Activated CD8-positive, alpha-beta T cell treated with anti-CD3 and anti-CD28 coated beads for 36 hours (primary cell): ENCODE data around the gene OBSCN. TPM values are rescaled to one million over a fixed set of nuclear protein-coding genes. Genes with fewer than 3 reads are reported as not detected.

Experiments used
- ATAC-seq: fragments of 200-7000 bp; cut with Tn5 transposase; one replicate; pipeline ENCODE4 v1.10.0; 2021; ENCODE audit warnings: mild to moderate bottlenecking, moderate library complexity
- CTCF ChIA-PET: fragments of 350-600 bp; sonication (Branson Sonifier 250); formaldehyde crosslinking; loops from one replicate; lab custom pipeline; 2021; ENCODE audit warnings: antibody characterized with exemption; lab: Charles Lee
- POLR2A ChIA-PET: fragments of 350-600 bp; sonication (Branson Sonifier 250); formaldehyde crosslinking; loops from one replicate; lab custom pipeline; 2021; ENCODE audit warnings: antibody characterized with exemption; lab: Charles Lee
- DNase-seq: peaks from one replicate; pipeline ENCODE4 v3.0.0-alpha.2; 2020
- H3K27ac Mint-ChIP-seq: one replicate; pipeline ENCODE4 v1.8.0; 2021; ENCODE audit warnings: mild to moderate bottlenecking, mixed read lengths
- H3K27me3 Mint-ChIP-seq: one replicate; pipeline ENCODE4 v1.8.0; 2021; ENCODE audit warnings: mixed read lengths
- H3K36me3 Mint-ChIP-seq: one replicate; pipeline ENCODE4 v1.8.0; 2021; ENCODE audit warnings: low read depth, mixed read lengths
- H3K4me1 Mint-ChIP-seq: one replicate; pipeline ENCODE4 v1.8.0; 2021; ENCODE audit warnings: low read depth, mixed read lengths
- H3K4me3 Mint-ChIP-seq: one replicate; pipeline ENCODE4 v1.8.0; 2021; ENCODE audit warnings: mild to moderate bottlenecking, moderate library complexity, mixed read lengths
- H3K9me3 Mint-ChIP-seq: one replicate; pipeline ENCODE4 v1.8.0; 2021; ENCODE audit warnings: mixed read lengths
- CTCF ChIP-seq: fragments of 200-600 bp; IDR thresholded peaks from one replicate; pipeline ENCODE4 v1.8.0; 2022; ENCODE audit warnings: antibody characterized with exemption, mild to moderate bottlenecking
- intact Hi-C: fragments of 100-400 bp; cut with micrococcal nuclease; formaldehyde crosslinking; loops from one replicate; pipeline ENCODE4 v1.10.0; 2022
- total RNA-seq, 2 experiments: library from RNA; stranded (reverse); gene quantifications; one replicate each; pipeline ENCODE4 v1.2.3, GENCODE V29; 2021

OBSCN gene
- total RNA-seq, 2 experiments from 2014 or later: 21.6 to 23.7 TPM

GRCh38 chr1:228258486-228258885 is 50.6 kb downstream of the OBSCN start:
- intact Hi-C loops: no loop called here
- H3K27ac Mint-ChIP-seq: no peak overlapping the region

DNA sequence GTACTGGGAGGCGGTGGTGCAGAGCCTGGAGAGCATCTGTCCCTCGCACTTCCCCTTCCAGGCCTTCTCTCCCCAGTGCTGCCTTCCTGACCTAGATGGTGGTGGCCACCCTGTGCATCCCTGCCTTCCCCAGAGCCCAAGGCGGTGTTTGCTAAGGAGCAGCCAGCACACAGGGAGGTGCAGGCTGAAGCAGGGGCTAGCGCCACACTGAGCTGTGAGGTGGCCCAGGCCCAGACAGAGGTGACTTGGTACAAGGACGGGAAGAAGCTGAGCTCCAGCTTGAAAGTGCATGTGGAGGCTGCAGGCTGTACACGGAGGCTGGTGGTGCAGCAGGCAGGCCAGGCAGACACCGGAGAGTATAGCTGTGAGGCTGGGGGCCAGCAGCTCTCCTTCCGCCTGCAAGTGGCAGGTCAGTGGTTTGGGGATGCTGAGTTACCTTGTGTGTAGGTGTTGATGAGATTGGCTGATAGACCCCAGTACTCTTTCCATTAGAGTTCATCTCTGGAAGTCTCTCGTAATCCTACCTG is 51.6 kb downstream of the OBSCN start:
- H3K36me3 Mint-ChIP-seq: peaks cover 33% of the 10 kb centered on the region
- no peak overlapping the region for H3K4me3 Mint-ChIP-seq
- POLR2A ChIA-PET: no interaction called here
- no peak for TF ChIP-seq CTCF
- ATAC-seq (no peak), DNase-seq (no peak)
- CTCF ChIA-PET: interaction anchor here (1.4 kb wide), 1 partner anchor 49 kb away, joined by 3 read pairs; no protein-coding TSS in a partner anchor
- H3K27me3 Mint-ChIP-seq: no peaks in the 10 kb centered on the region
- intact Hi-C loops: no loop called here
- H3K4me1 Mint-ChIP-seq: no peaks in the 10 kb centered on the region
- peaks cover 7% of the 10 kb centered on the region for H3K9me3 Mint-ChIP-seq
- no peak overlapping the region for H3K27ac Mint-ChIP-seq

More at GRCh38 chr1:228258486-228258885, 50.6 kb downstream of the OBSCN start:
- ChIA-PET CTCF (interaction anchor here (1.4 kb wide), 1 partner anchor 50 kb away, joined by 3 read pairs; no protein-coding TSS in a partner anchor), POLR2A (interaction anchor here (0.7 kb wide), 1 partner anchor 11 kb away, joined by 3 read pairs; no protein-coding TSS in a partner anchor)
- no peak for TF ChIP-seq CTCF
- Mint-ChIP-seq H3K4me3 (no peak overlapping the region), H3K27me3 (no peaks in the 10 kb centered on the region), H3K9me3 (peaks cover 7% of the 10 kb centered on the region), H3K4me1 (no peaks in the 10 kb centered on the region), H3K36me3 (peaks cover 34% of the 10 kb centered on the region)
- ATAC-seq (no peak), DNase-seq (no peak)

GRCh38 chr1:228259951-228260350 is 52.1 kb downstream of the OBSCN start:
- Mint-ChIP-seq H3K4me3 (no peak overlapping the region), H3K4me1 (no peaks in the 10 kb centered on the region), H3K9me3 (peaks cover 7% of the 10 kb centered on the region), H3K36me3 (peaks cover 33% of the 10 kb centered on the region), H3K27ac (no peak overlapping the region), H3K27me3 (no peaks in the 10 kb centered on the region)
- ATAC-seq (no peak), DNase-seq (no peak)
- TF ChIP-seq CTCF: no peak
- intact Hi-C loops: no loop called here
- ChIA-PET CTCF (no interaction called here), POLR2A (no interaction called here)

GRCh38 chr1:228261706-228262105 is 53.9 kb downstream of the OBSCN start:
- Mint-ChIP-seq H3K36me3 (peaks cover 21% of the 10 kb centered on the region), H3K27me3 (no peaks in the 10 kb centered on the region), H3K4me1 (no peaks in the 10 kb centered on the region), H3K4me3 (no peak overlapping the region), H3K27ac (no peak overlapping the region), H3K9me3 (peaks cover 7% of the 10 kb centered on the region)
- ChIA-PET CTCF (no interaction called here), POLR2A (interaction anchor here (1.9 kb wide), 1 partner anchor 14 kb away, joined by 5 read pairs; no protein-coding TSS in a partner anchor)
- no peak for DNase-seq
- TF ChIP-seq CTCF: no peak
- no peak for ATAC-seq
- intact Hi-C loops: no loop called here

GRCh38 chr1:228262475-228262874 is 54.6 kb downstream of the OBSCN start:
- no peaks in the 10 kb centered on the region for H3K27me3 Mint-ChIP-seq
- DNase-seq (no peak), ATAC-seq (no peak)
- H3K36me3 Mint-ChIP-seq: peaks cover 21% of the 10 kb centered on the region
- intact Hi-C loops: no loop called here
- TF ChIP-seq CTCF: no peak
- ChIA-PET POLR2A (interaction anchor here (1.9 kb wide), 1 partner anchor 13 kb away, joined by 5 read pairs; no protein-coding TSS in a partner anchor), CTCF (interaction anchor here (1.0 kb wide), 1 partner anchor 13 kb away, joined by 3 read pairs; no protein-coding TSS in a partner anchor)
- H3K9me3 Mint-ChIP-seq: peaks cover 7% of the 10 kb centered on the region
- H3K4me3 Mint-ChIP-seq: no peak overlapping the region
- no peaks in the 10 kb centered on the region for H3K4me1 Mint-ChIP-seq
- H3K27ac Mint-ChIP-seq: no peak overlapping the region
